Stimulated activated effector memory CD8-positive, alpha-beta T cell treated with anti-CD3 and anti-CD28 coated beads, Interleukin-12 subunit alpha, Interleukin-12 subunit beta, amount 100 ng/mL, for 72 hours (primary cell): Measurements from ENCODE around the gene OR5H14.
"Not testable (repeated sequence)": the region's sequence is repeated elsewhere in the genome, so short reads cannot be mapped to it uniquely, and the experiment has no call there.

ENCODE experiments used
- ATAC-seq: fragments of 150-1000 bp; cut with Tn5 transposase; 2 replicates; pipeline ENCODE4 v1.10.0; 2021
- DNase-seq, 2 donors: peaks; one replicate each; pipeline ENCODE4 v3.0.0; 2021 to 2022; ENCODE audit warnings: low spot score in 2 of 2
- H3K27ac Mint-ChIP-seq: one replicate; pipeline ENCODE4 v1.8.0; 2022; ENCODE audit warnings: mild to moderate bottlenecking, mixed read lengths
- H3K36me3 Mint-ChIP-seq: one replicate; pipeline ENCODE4 v1.8.0; 2022; ENCODE audit warnings: mild to moderate bottlenecking, mixed read lengths
- H3K4me1 Mint-ChIP-seq: one replicate; pipeline ENCODE4 v1.8.0; 2022; ENCODE audit warnings: mixed read lengths
- H3K4me3 Mint-ChIP-seq: one replicate; pipeline ENCODE4 v1.8.0; 2022; ENCODE audit warnings: mild to moderate bottlenecking, mixed read lengths
- H3K9me3 Mint-ChIP-seq: one replicate; pipeline ENCODE4 v1.8.0; 2022; ENCODE audit warnings: mixed read lengths

Gene OR5H14

DNA sequence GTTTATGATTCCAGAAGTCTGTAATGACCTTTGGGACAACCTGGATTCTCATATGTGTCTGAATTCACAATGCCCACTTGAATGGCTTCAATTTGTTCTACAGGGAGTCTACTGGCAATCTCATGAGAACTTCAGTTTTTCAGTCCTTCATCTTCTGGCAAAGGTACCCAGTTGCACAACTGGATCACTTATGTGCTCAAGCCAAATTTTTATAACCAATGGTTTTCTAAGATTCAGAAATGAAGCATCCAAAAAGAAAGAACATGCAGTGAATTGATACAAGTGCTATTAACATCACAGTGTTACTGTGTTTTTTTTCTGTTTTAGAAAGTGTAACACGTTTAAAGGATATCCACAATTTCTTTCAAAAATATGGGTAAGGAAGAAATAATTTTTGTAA lies at the start of gene OR5H14:
Gene OR5H14, plus strand, starts transcription at position 301 of the 400 bp plus-strand sequence. CDS start 1,907 bp downstream, outside the sequence.
- H3K36me3 Mint-ChIP-seq = no peaks in the 10 kb centered on the region
- DNase-seq (no peak), ATAC-seq (no peak)
- no peaks in the 10 kb centered on the region for H3K9me3 Mint-ChIP-seq
- H3K4me1 Mint-ChIP-seq = no peaks in the 10 kb centered on the region
- no peak within 1 kb of the TSS for H3K27ac Mint-ChIP-seq
- no peak within 1 kb of the TSS for H3K4me3 Mint-ChIP-seq

DNA sequence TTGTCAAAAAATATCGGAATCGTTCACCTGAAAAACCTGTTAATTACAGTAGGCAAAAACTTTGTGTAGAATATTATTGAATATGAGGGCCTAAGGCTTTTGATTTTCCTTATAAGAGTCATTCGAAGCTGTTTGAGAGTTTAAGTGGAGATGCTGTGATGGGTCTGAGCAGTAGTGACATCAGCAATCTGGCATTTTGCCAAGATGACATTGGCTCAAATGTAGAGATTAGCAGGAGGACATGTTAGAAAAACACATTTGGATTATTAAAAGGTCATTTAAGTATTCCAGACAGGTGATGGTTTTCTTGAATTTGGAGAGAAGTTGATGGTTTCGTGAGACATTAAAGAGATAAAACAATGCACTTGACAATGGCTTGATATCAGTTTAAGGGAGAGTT lies 47.4 kb upstream of the OR5H14 start:
- no peaks in the 10 kb centered on the region for H3K4me1 Mint-ChIP-seq
- no peaks in the 10 kb centered on the region for H3K36me3 Mint-ChIP-seq
- ATAC-seq (no peak), DNase-seq (no peak)
- H3K27ac Mint-ChIP-seq = no peak overlapping the region
- no peaks in the 10 kb centered on the region for H3K9me3 Mint-ChIP-seq
- no peak overlapping the region for H3K4me3 Mint-ChIP-seq

- Mint-ChIP-seq H3K36me3 (no peaks in the 10 kb centered on the region), H3K9me3 (no peaks in the 10 kb centered on the region), H3K4me1 (no peaks in the 10 kb centered on the region), H3K4me3 (no peak overlapping the region), H3K27ac (no peak overlapping the region)
- ATAC-seq (no peak), DNase-seq (no peak)
Observed at GRCh38 chr3:98108162-98108561, 39.1 kb upstream of the OR5H14 start.

DNA sequence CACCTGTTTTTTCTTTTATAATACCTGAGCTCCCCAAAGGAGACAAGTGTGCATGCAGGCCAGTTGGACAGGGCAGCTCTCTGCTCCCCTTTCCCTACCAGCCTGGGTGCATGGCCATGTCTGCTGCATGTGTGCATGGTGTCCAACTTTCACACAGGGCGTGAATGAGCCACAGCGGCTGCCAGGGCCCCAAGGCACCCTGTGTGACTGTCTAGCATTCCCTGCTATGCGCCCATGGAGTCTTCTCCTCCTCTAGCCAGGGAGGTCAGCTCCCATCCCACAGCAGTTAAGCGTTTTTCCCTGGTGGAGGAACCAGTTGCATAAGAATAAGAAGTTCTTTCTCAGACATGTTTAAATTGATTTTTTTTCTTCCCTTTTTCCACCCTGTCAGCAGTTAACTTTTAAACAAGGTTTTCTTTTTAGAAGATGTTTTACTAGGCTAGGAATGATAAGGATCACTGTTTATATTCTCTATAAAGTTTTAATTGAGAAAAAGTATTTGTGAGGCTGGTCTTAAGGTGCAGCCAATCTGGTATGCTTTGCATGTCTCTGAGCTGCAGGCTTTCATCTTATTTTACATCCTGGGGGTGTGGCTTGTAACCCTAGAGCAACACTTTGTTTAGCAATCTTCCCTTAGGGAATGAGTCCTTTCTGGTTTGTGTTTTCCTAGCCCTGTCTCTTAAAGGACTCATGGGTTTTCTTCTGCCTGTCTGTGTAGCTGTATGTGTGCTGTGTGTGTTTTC lies 37.3 kb upstream of the OR5H14 start:
- DNase-seq (no peak), ATAC-seq (no peak)
- H3K9me3 Mint-ChIP-seq = no peaks in the 10 kb centered on the region
- H3K27ac Mint-ChIP-seq = no peak overlapping the region
- no peak overlapping the region for H3K4me3 Mint-ChIP-seq
- H3K4me1 Mint-ChIP-seq = no peaks in the 10 kb centered on the region
- no peaks in the 10 kb centered on the region for H3K36me3 Mint-ChIP-seq

- Mint-ChIP-seq H3K36me3 (no peaks in the 10 kb centered on the region), H3K4me1 (no peaks in the 10 kb centered on the region), H3K9me3 (no peaks in the 10 kb centered on the region), H3K27ac (no peak overlapping the region), H3K4me3 (no peak overlapping the region)
- DNase-seq (no peak), ATAC-seq (no peak)
Observed at GRCh38 chr3:98110550-98110908, 36.8 kb upstream of the OR5H14 start.

GRCh38 chr3:98114264-98114663 lies 33.0 kb upstream of the OR5H14 start:
- ATAC-seq = no peak
- H3K27ac Mint-ChIP-seq = no peak overlapping the region

DNA sequence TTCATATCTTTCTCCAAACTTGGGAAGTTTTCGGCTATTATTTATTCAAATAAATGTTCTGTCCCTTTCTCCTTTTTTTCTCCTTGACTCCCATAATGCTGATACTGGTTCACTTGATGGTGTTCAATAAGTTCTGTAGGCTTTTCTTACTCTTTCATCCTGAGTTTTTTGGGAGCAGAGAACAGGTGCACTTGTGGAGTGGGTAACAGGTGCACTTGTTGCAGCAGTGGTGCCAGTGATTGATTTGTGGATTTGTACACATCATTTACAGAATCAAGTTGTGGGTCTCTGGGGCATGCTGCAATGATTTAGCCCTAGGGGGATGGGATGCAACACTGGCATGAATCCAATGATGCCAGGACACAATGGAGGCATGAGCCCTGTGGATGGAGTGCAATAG lies 31.6 kb upstream of the OR5H14 start:
- Mint-ChIP-seq H3K36me3 (no peaks in the 10 kb centered on the region), H3K4me3 (no peak overlapping the region), H3K9me3 (no peaks in the 10 kb centered on the region), H3K4me1 (no peaks in the 10 kb centered on the region), H3K27ac (no peak overlapping the region)
- DNase-seq (no peak), ATAC-seq (no peak)

More at GRCh38 chr3:98114264-98114663, 33.0 kb upstream of the OR5H14 start:
- Mint-ChIP-seq H3K36me3 (no peaks in the 10 kb centered on the region), H3K4me1 (no peaks in the 10 kb centered on the region), H3K9me3 (no peaks in the 10 kb centered on the region), H3K4me3 (no peak overlapping the region)
- no peak for DNase-seq

DNA sequence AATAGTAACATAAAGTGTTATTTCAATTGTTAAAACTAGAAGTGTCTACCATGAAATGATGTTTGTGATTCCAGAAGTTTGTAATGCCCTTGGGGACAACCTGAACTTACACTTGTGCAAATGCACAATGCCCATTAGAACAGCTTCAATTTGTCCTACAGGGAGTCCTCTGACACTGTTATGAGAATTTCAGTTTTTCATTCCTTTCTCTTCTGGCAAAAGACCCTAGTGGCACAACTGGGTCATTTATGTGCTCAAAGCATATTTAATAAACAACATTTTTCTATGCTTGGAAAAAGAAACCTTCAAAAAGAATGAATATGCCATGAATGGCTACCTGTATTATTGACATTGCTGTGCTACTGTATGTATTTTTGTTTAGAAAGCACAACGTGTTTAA lies 16.9 kb upstream of the OR5H14 start, which contains the start of gene OR5H1:
Gene OR5H1, plus strand, starts transcription at position 301 of the 400 bp plus-strand sequence. CDS start 1,977 bp downstream, outside the sequence.
- Mint-ChIP-seq H3K4me1 (no peaks in the 10 kb centered on the region), H3K9me3 (no peaks in the 10 kb centered on the region), H3K36me3 (no peaks in the 10 kb centered on the region), H3K27ac (no peak within 1 kb of the TSS), H3K4me3 (no peak within 1 kb of the TSS)
- DNase-seq = no peak
- ATAC-seq = no peak

GRCh38 chr3:98136631-98137030 lies 10.6 kb upstream of the OR5H14 start:
- no peak for DNase-seq
- H3K27ac Mint-ChIP-seq = no peak overlapping the region
- no peak for ATAC-seq
- H3K36me3 Mint-ChIP-seq = no peaks in the 10 kb centered on the region
- no peak overlapping the region for H3K4me3 Mint-ChIP-seq
- no peaks in the 10 kb centered on the region for H3K9me3 Mint-ChIP-seq
- no peaks in the 10 kb centered on the region for H3K4me1 Mint-ChIP-seq

- H3K9me3 Mint-ChIP-seq, H3K4me3 Mint-ChIP-seq, H3K4me1 Mint-ChIP-seq, DNase-seq, H3K36me3 Mint-ChIP-seq, H3K27ac Mint-ChIP-seq, ATAC-seq: not testable (repeated sequence)
Observed at GRCh38 chr3:98137826-98138557, 9.3 kb upstream of the OR5H14 start.

DNA sequence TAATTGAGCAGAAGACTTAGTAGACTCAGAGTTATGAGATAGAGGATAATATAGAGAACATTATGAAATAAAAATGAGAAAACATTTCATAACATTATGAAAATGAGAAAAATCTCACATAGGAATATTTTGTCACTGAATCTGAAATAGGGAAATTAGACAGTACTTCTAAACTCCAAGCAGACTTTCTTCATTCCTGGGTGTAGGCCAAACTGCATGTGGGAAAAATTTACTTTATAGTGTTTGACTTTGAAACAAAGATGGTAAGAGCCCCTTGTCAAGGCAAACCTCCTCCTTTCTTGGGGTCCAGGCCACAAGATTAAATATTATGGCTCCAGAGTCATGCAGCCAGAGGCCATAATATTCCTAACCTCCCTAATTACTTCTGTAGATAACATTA lies 6.7 kb upstream of the OR5H14 start:
- DNase-seq (no peak), ATAC-seq (no peak)
- H3K9me3 Mint-ChIP-seq = no peaks in the 10 kb centered on the region
- H3K4me1 Mint-ChIP-seq = no peaks in the 10 kb centered on the region
- no peaks in the 10 kb centered on the region for H3K36me3 Mint-ChIP-seq
- H3K27ac Mint-ChIP-seq = no peak overlapping the region
- H3K4me3 Mint-ChIP-seq = no peak overlapping the region

- DNase-seq = no peak
- Mint-ChIP-seq H3K36me3 (no peaks in the 10 kb centered on the region), H3K4me3 (no peak overlapping the region), H3K4me1 (no peaks in the 10 kb centered on the region), H3K27ac (no peak overlapping the region), H3K9me3 (no peaks in the 10 kb centered on the region)
- ATAC-seq = no peak
Observed at GRCh38 chr3:98148751-98149150, 1.5 kb downstream of the OR5H14 start.

GRCh38 chr3:98149456-98149855 lies 2.2 kb downstream of the OR5H14 start:
- not testable (repeated sequence) for H3K36me3 Mint-ChIP-seq, H3K4me1 Mint-ChIP-seq, H3K9me3 Mint-ChIP-seq, ATAC-seq, H3K27ac Mint-ChIP-seq, H3K4me3 Mint-ChIP-seq, DNase-seq

DNA sequence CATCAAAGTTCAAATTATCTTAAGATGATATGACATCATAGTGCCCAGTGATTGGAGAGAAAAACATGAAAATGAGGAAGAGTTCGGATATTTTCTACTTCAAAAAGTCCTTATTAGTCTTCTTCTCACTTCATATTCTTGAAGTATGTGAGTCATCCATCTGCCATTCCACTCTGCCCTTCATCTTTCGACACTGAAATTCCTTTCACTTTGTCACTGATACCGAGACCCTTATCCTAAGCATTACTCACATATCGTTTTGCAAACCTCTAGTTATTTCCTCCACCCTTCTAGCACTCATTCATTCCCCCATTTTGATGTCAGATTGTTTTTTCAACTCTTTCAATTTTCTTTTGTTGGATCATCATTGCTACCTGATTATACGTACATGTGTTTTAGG lies 4.0 kb downstream of the OR5H14 start:
- no peaks in the 10 kb centered on the region for H3K4me1 Mint-ChIP-seq
- H3K9me3 Mint-ChIP-seq = no peaks in the 10 kb centered on the region
- H3K36me3 Mint-ChIP-seq = no peaks in the 10 kb centered on the region
- H3K4me3 Mint-ChIP-seq = no peak overlapping the region
- H3K27ac Mint-ChIP-seq = no peak overlapping the region
- DNase-seq (no peak), ATAC-seq (no peak)

DNA sequence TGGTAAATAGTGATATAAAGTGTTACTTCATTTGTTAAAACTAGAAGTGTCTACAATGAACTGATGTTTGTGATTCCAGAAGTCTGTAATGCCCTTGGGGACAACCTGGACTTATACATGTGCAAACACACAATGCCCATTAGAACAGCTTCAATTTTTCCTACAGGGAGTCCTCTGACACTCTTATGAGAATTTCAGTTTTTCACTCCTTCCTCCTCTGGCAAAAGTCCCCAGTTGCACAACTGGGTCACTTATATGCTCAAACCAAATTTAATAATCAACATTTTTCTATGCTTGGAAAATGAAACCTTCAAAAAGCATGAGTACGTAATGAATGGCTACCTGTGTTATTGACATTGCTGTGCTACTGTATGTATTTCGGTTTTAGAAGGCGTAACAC lies 19.1 kb downstream of the OR5H14 start, which contains the start of gene OR5H15:
Gene OR5H15, plus strand, starts transcription at position 301 of the 400 bp plus-strand sequence. CDS start 2,004 bp downstream, outside the sequence.
- no peak within 1 kb of the TSS for H3K4me3 Mint-ChIP-seq
- H3K36me3 Mint-ChIP-seq = no peaks in the 10 kb centered on the region
- no peaks in the 10 kb centered on the region for H3K9me3 Mint-ChIP-seq

DNA sequence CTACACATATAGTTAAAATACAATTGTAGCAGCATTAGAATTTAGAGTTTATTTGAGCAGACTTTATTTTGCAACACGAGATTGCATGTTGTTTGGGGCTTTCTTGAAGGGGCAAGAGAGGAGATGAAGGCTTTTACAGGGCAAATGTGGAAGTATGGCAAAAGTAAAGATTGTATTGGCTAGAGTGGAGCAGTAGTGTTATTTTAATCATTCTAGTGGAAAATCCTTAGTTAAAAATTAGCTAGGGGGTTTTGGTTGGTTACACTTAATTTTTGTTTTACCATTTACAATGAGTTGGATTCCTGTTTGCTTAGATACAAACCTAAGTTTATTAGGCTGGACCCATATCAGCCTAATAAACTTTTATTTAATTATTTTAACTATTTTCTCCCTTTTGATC lies 23.8 kb downstream of the OR5H14 start:
- Mint-ChIP-seq H3K27ac (no peak overlapping the region), H3K9me3 (no peaks in the 10 kb centered on the region), H3K36me3 (no peaks in the 10 kb centered on the region), H3K4me3 (no peak overlapping the region), H3K4me1 (no peaks in the 10 kb centered on the region)
- ATAC-seq (no peak), DNase-seq (no peak)

More for the DNA sequence above, 19.1 kb downstream of the OR5H14 start, which contains the start of gene OR5H15:
- Mint-ChIP-seq H3K27ac (no peak within 1 kb of the TSS), H3K4me1 (no peaks in the 10 kb centered on the region)
- ATAC-seq (no peak), DNase-seq (no peak)
